IMR-90 (cell line): ENCODE measurements around the gene HMOX1. TPM values are rescaled to one million over a fixed set of nuclear protein-coding genes. Genes with fewer than 3 reads are reported as not detected.

Experiments used
- ATAC-seq: fragments of 200-7000 bp; cut with Tn5 transposase; 2 replicates; pipeline ENCODE4 v1.9.1; 2020; ENCODE audit warnings: low read depth, mild to moderate bottlenecking, moderate library complexity
- BruUV-seq: library from RNA; stranded (reverse); fragments of 400-500 nt; replicated peaks from 2 replicates; lab custom pipeline; 2021; lab: Mats Ljungman, UMichigan
- CTCF ChIA-PET: fragments of 300-600 bp; formaldehyde crosslinking; extraction: SDS; loops from one replicate; lab custom pipeline; 2021; ENCODE audit warnings: antibody characterized with exemption; lab: Yijun Ruan, JAX
- POLR2A ChIA-PET: fragments of 300-600 bp; sonication (Branson Sonifier 250); formaldehyde crosslinking; loops from one replicate; lab custom pipeline; 2022; ENCODE audit warnings: antibody characterized with exemption; ENCODE audit not compliant: unreplicated experiment; lab: Charles Lee
- DNase-seq: peaks from one replicate; pipeline ENCODE4 v3.0.0; 2013
- H2AFZ ChIP-seq: replicated peaks from 2 replicates; pipeline ENCODE3; 2013; ENCODE audit warnings: low read length, mild to moderate bottlenecking; ENCODE audit not compliant: poor library complexity
- H2AK5ac ChIP-seq: 2 replicates; pipeline ENCODE4 v1.6.1; 2013; ENCODE audit warnings: low read depth, low read length, inconsistent platforms
- H2AK9ac ChIP-seq: replicated peaks from 2 replicates; pipeline ENCODE3; 2013; ENCODE audit warnings: mild to moderate bottlenecking, low read depth, low read length, moderate library complexity; ENCODE audit not compliant: poor library complexity
- H2BK120ac ChIP-seq: 2 replicates; pipeline ENCODE4 v1.6.1; 2013; ENCODE audit warnings: low read depth, low read length, inconsistent platforms
- H2BK15ac ChIP-seq: 3 replicates; pipeline ENCODE4 v1.6.1; 2013; ENCODE audit warnings: low read depth, low read length, inconsistent platforms
- H2BK20ac ChIP-seq: 2 replicates; pipeline ENCODE4 v1.6.1; 2013; ENCODE audit warnings: low read depth, mild to moderate bottlenecking, inconsistent platforms, low read length, moderate library complexity
- H2BK5ac ChIP-seq: 2 replicates; pipeline ENCODE4 v1.6.1; 2013; ENCODE audit warnings: mild to moderate bottlenecking, low read depth, low read length, inconsistent platforms; ENCODE audit not compliant: poor library complexity, severe bottlenecking
- H3K14ac ChIP-seq: replicated peaks from 2 replicates; pipeline ENCODE4 v1.6.1; 2013; ENCODE audit warnings: low read depth, low read length, inconsistent platforms
- H3K18ac ChIP-seq: 2 replicates; pipeline ENCODE4 v1.6.1; 2013; ENCODE audit warnings: low read depth, low read length, control low read depth
- H3K23ac ChIP-seq: 2 replicates; pipeline ENCODE4 v1.6.1; 2013; ENCODE audit warnings: low read depth, low read length, inconsistent platforms
- H3K27ac ChIP-seq: 2 replicates; pipeline ENCODE4 v1.5.1; 2013; ENCODE audit warnings: mild to moderate bottlenecking, control low read depth, low read length; ENCODE audit not compliant: insufficient read depth
- H3K27me3 ChIP-seq: 2 replicates; pipeline ENCODE4 v1.6.1; 2013; ENCODE audit warnings: low read length; ENCODE audit not compliant: control insufficient read depth, insufficient read depth
- H3K36me3 ChIP-seq: 2 replicates; pipeline ENCODE4 v1.6.1; 2013; ENCODE audit warnings: low read length, mixed read lengths; ENCODE audit not compliant: control insufficient read depth, insufficient read depth
- H3K4ac ChIP-seq: 2 replicates; pipeline ENCODE4 v1.6.1; 2013; ENCODE audit warnings: low read depth, low read length, inconsistent platforms
- H3K4me1 ChIP-seq: 2 replicates; pipeline ENCODE4 v1.6.1; 2013; ENCODE audit warnings: low read length, mixed read lengths; ENCODE audit not compliant: control insufficient read depth, insufficient read depth
- H3K4me2 ChIP-seq: 2 replicates; pipeline ENCODE4 v1.6.1; 2013; ENCODE audit warnings: low read depth, mild to moderate bottlenecking, control low read depth, low read length, moderate library complexity
- H3K4me3 ChIP-seq: 2 replicates; pipeline ENCODE4 v1.5.1; 2013; ENCODE audit warnings: low read depth, mild to moderate bottlenecking, control low read depth, low read length, moderate library complexity; ENCODE audit not compliant: insufficient read depth
- H3K56ac ChIP-seq: 2 replicates; pipeline ENCODE4 v1.6.1; 2013; ENCODE audit warnings: low read length, inconsistent platforms; ENCODE audit not compliant: insufficient read depth; ENCODE audit errors: extremely low read depth
- H3K79me1 ChIP-seq, 2 experiments: 2 replicates each; pipeline ENCODE4 v1.6.1; 2013; ENCODE audit warnings: low read length in 2 of 2, inconsistent platforms in 1 of 2, low read depth in 1 of 2
- H3K9ac ChIP-seq: 2 replicates; pipeline ENCODE4 v1.6.1; 2013; ENCODE audit warnings: low read depth, low read length, control low read depth
- H3K9me1 ChIP-seq: 2 replicates; pipeline ENCODE4 v1.6.1; 2013; ENCODE audit warnings: low read length, inconsistent platforms; ENCODE audit not compliant: insufficient read depth
- H3K9me3 ChIP-seq: 2 replicates; pipeline ENCODE4 v1.6.1; 2013; ENCODE audit warnings: low read length; ENCODE audit not compliant: control insufficient read depth, insufficient read depth
- H4K20me1 ChIP-seq: 2 replicates; pipeline ENCODE4 v1.6.1; 2013; ENCODE audit warnings: low read length, inconsistent platforms; ENCODE audit not compliant: insufficient read depth
- H4K5ac ChIP-seq: 2 replicates; pipeline ENCODE4 v1.6.1; 2013; ENCODE audit warnings: mild to moderate bottlenecking, low read depth, low read length, control low read depth
- H4K8ac ChIP-seq, 2 experiments: 2 replicates each; pipeline ENCODE4 v1.6.1; 2013; ENCODE audit warnings: low read depth in 2 of 2, low read length in 2 of 2, control low read depth in 1 of 2, inconsistent platforms in 1 of 2
- H4K91ac ChIP-seq: 2 replicates; pipeline ENCODE4 v1.6.1; 2013; ENCODE audit warnings: low read depth, low read length, inconsistent platforms; ENCODE audit not compliant: insufficient read depth
- BHLHE40 ChIP-seq: fragments of 150-350 bp; IDR thresholded peaks from 2 replicates; pipeline ENCODE4 v1.6.1; 2016; ENCODE audit warnings: mild to moderate bottlenecking, low read depth, low read length
- CEBPB ChIP-seq: IDR thresholded peaks from 2 replicates; pipeline ENCODE4 v1.6.1; 2012; ENCODE audit warnings: low read depth, low read length, improper control_type of control experiment
- FOS ChIP-seq: fragments of 150-350 bp; IDR thresholded peaks from 2 replicates; pipeline ENCODE4 v1.6.1; 2016; ENCODE audit warnings: low read depth, low read length
- MAFK ChIP-seq: IDR thresholded peaks from 2 replicates; pipeline ENCODE4 v1.6.1; 2012; ENCODE audit warnings: low read depth, low read length, improper control_type of control experiment
- MXI1 ChIP-seq: IDR thresholded peaks from 2 replicates; pipeline ENCODE4 v1.6.1; 2012; ENCODE audit warnings: low read depth, mild to moderate bottlenecking, low read length, moderate library complexity, borderline replicate concordance
- POLR2A ChIP-seq: IDR thresholded peaks from 2 replicates; pipeline ENCODE4 v1.6.1; 2012; ENCODE audit warnings: mild to moderate bottlenecking, low read depth, low read length
- RAD21 ChIP-seq: IDR thresholded peaks from 2 replicates; pipeline ENCODE4 v1.6.1; 2012; ENCODE audit warnings: low read length, improper control_type of control experiment
- RFX5 ChIP-seq: IDR thresholded peaks from 2 replicates; pipeline ENCODE4 v1.8.0; 2012; ENCODE audit warnings: low read depth, mild to moderate bottlenecking, low read length, moderate library complexity
- SMC3 ChIP-seq: fragments of 150-350 bp; IDR thresholded peaks from 2 replicates; pipeline ENCODE4 v1.6.1; 2016; ENCODE audit warnings: low read depth, mild to moderate bottlenecking, antibody characterized with exemption, low read length, moderate library complexity
- WGBS, 2 experiments: methylation state at CpG; one replicate each; pipeline versions ENCODE4 v1.1.5 to v1.1.7; 2013; ENCODE audit warnings: missing lambda C conversion rate in 2 of 2; ENCODE audit not compliant: insufficient read length in 1 of 2; ENCODE audit errors: extremely low coverage in 2 of 2; 5-methylcytosine and 5-hydroxymethylcytosine counted together
- dilution Hi-C: fragments of 300-500 bp; cut with HindIII; formaldehyde crosslinking; loops from one replicate; pipeline ENCODE4 v1.14.3; 2018; ENCODE audit warnings: low sequenced_read_pairs; ENCODE audit not compliant: unreplicated experiment
- in situ Hi-C: fragments of 300-500 bp; cut with MboI; formaldehyde crosslinking; loops from 3 replicates; pipeline ENCODE4 v1.14.3; 2019; ENCODE audit warnings: low sequenced_read_pairs, inconsistent platforms, mixed read lengths
- intact Hi-C: fragments of 100-400 bp; cut with micrococcal nuclease; formaldehyde crosslinking; loops from 2 replicates; pipeline ENCODE4 v1.10.0; 2022
- polyA plus RNA-seq, 3 experiments: library from polyadenylated mRNA; depleted of rRNA; stranded (reverse); fragments of >200 nt; gene quantifications; 2 replicates each; pipeline ENCODE4 v1.2.3, GENCODE V29; 2012; ENCODE audit warnings: low replicate concordance in 1 of 3
- total RNA-seq: library from RNA; depleted of rRNA; stranded (reverse); fragments of >200 nt; gene quantifications from 2 replicates; pipeline ENCODE4 v1.2.3, GENCODE V29; 2012
- TF ChIP-seq, protein P1 (sequence below): conservative IDR thresholded peaks from 2 replicates; pipeline ENCODE4 v1.5.1; 2012; ENCODE audit warnings: mild to moderate bottlenecking, low read depth, low read length, improper control_type of control experiment
- TF ChIP-seq, protein P2 (sequence below): fragments of 150-350 bp; IDR thresholded peaks from 2 replicates; pipeline ENCODE4 v1.6.1; 2017; ENCODE audit warnings: mild to moderate bottlenecking, antibody characterized with exemption, low read length, low read depth

HMOX1 gene
- total and polyA plus RNA-seq, 2 of the 4 experiments (the other 2 are of a cell fraction): 23.1 to 50.5 TPM

DNA sequence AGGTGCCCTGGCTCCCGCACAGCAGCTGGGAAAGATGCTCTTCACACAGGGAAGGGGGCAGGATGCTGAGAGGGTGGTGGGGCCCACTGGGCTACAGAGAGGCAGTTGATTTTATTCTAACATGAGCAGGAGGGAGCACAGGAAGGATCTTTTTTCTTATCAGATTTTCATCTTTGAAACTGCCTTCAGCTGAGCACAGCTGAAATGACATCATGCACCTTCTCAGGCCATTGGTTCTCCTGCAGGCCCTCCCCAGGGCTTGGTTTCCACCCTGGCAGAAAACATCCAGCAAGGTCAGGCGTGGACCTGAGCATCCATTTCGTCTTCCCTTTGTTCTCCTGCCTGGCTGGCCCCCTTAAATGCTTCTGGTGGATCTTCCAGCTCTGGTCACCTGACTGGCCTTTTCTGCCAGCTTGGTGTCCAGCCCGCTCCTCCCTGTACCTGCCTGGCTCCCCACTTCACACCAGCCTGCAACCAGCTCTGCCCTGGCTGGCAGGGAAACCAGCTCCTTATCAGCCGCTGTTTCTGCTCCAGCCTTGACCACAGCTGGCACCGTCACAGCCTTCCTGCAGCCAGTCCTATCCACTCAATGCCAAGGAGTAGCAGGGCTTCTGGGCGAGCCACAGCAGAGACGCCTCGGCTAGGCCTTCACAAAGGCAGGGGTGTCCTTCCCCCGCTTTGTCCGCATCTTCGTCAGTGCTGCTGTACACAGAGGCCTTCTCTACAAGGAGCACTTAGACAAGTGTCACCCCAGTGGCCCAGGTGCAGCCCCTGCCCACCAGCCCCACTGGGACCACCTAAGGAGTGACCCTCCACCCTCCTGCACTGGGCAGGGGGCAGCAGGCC, 44.7 kb upstream of the HMOX1 start (continued):
- no peak for TF ChIP-seq MXI1

DNA sequence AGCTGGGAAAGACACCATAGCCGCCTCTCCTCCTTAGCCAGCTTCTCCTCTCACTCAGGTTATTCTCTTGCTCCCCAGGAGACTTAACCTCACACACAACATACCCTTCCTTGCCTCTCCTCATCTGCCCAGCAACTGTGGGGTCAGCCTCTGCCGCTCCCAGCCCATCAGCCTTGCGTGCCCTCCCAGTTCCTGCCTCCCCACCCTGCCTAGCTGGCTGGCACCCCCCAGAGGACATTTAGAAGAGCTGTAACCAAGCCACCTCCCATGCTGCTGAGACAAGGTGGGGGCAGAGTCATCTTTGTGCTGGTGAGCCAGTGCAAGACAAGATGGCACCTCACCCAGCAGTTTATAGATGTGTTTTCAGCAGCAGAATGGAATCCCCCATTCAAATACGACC, 43.0 kb upstream of the HMOX1 start:
- H3K56ac ChIP-seq: no peak overlapping the region
- no peak overlapping the region for H2BK15ac ChIP-seq
- DNase-seq (no peak), ATAC-seq (no peak)
- no peak overlapping the region for H4K91ac ChIP-seq
- no peak overlapping the region for H2BK20ac ChIP-seq
- peaks cover 81% of the 10 kb centered on the region for H3K36me3 ChIP-seq
- H3K9ac ChIP-seq: no peak overlapping the region
- H3K4me2 ChIP-seq: no peak overlapping the region
- H2AK9ac ChIP-seq: no peak overlapping the region
- no peak overlapping the region for H2AFZ ChIP-seq
- no peak overlapping the region for H2BK5ac ChIP-seq
- in situ Hi-C loops: no loop called here
- dilution Hi-C loops: no loop called here
- no peaks in the 10 kb centered on the region for H4K20me1 ChIP-seq
- H3K9me1 ChIP-seq: no peaks in the 10 kb centered on the region
- no peaks in the 10 kb centered on the region for H3K27me3 ChIP-seq
- TF ChIP-seq BHLHE40 (no peak), RAD21 (no peak), POLR2A (no peak), CEBPB (no peak), MAFK (no peak), RFX5 (no peak), FOS (no peak), SMC3 (no peak)
- TF ChIP-seq, protein P1, sequence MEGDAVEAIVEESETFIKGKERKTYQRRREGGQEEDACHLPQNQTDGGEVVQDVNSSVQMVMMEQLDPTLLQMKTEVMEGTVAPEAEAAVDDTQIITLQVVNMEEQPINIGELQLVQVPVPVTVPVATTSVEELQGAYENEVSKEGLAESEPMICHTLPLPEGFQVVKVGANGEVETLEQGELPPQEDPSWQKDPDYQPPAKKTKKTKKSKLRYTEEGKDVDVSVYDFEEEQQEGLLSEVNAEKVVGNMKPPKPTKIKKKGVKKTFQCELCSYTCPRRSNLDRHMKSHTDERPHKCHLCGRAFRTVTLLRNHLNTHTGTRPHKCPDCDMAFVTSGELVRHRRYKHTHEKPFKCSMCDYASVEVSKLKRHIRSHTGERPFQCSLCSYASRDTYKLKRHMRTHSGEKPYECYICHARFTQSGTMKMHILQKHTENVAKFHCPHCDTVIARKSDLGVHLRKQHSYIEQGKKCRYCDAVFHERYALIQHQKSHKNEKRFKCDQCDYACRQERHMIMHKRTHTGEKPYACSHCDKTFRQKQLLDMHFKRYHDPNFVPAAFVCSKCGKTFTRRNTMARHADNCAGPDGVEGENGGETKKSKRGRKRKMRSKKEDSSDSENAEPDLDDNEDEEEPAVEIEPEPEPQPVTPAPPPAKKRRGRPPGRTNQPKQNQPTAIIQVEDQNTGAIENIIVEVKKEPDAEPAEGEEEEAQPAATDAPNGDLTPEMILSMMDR: no peak
- TF ChIP-seq, protein P2, sequence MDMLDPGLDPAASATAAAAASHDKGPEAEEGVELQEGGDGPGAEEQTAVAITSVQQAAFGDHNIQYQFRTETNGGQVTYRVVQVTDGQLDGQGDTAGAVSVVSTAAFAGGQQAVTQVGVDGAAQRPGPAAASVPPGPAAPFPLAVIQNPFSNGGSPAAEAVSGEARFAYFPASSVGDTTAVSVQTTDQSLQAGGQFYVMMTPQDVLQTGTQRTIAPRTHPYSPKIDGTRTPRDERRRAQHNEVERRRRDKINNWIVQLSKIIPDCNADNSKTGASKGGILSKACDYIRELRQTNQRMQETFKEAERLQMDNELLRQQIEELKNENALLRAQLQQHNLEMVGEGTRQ: no peak
- H2BK120ac ChIP-seq: no peak overlapping the region
- H3K14ac ChIP-seq: no peak overlapping the region
- no peaks in the 10 kb centered on the region for H3K9me3 ChIP-seq
- no peak overlapping the region for H3K27ac ChIP-seq
- no peak overlapping the region for H3K18ac ChIP-seq
- ChIA-PET POLR2A (no interaction called here), CTCF (no interaction called here)
- no TSS peak for BruUV-seq
- no peak overlapping the region for H3K4me3 ChIP-seq
- WGBS, 2 experiments: 63% methylated on average over 1 of the region's 4 CpGs; no CpG with 5 or more reads in 1 of the 2 experiments
- H4K5ac ChIP-seq: no peak overlapping the region
- no peaks in the 10 kb centered on the region; a peak in 1 of 4 replicates for H3K79me1 ChIP-seq
- H3K4ac ChIP-seq: no peak overlapping the region
- no peak overlapping the region for H3K23ac ChIP-seq
- no peak overlapping the region for H4K8ac ChIP-seq
- no peak overlapping the region for H2AK5ac ChIP-seq
- H3K4me1 ChIP-seq: no peaks in the 10 kb centered on the region
- intact Hi-C loops: no loop called here
